Ovary (tissue), 9 donors: ENCODE data around the gene FBXL7. TPM values are rescaled to one million over a fixed set of nuclear protein-coding genes. Genes with fewer than 3 reads are reported as not detected.

Experiments
- DNase-seq, 5 donors: peaks; one replicate each; pipeline ENCODE4 v3.0.0-alpha.2; 2019 to 2020
- H3K27ac ChIP-seq, 2 donors: fragments of 200-600 bp; one replicate each; pipeline versions ENCODE4 v1.5.1 to v1.8.0; 2019 to 2022
- H3K27me3 ChIP-seq: fragments of 200-600 bp; one replicate; pipeline ENCODE4 v1.8.0; 2022
- H3K36me3 ChIP-seq: fragments of 200-600 bp; sonication (generic); one replicate; pipeline ENCODE4 v1.5.1; 2019
- H3K4me1 ChIP-seq: one replicate; pipeline ENCODE4 v1.8.1; 2013; ENCODE audit warnings: mild to moderate bottlenecking, moderate library complexity; ENCODE audit not compliant: insufficient read depth
- H3K4me3 ChIP-seq: fragments of 200-600 bp; sonication (generic); one replicate; pipeline ENCODE4 v1.5.1; 2017
- H3K9me3 ChIP-seq, 2 donors: fragments of 200-600 bp in 1 of 2; sonication (generic) in 1 of 2; one replicate each; pipeline versions ENCODE4 v1.5.1 to v1.8.1; 2013 to 2019; ENCODE audit warnings: mild to moderate bottlenecking in 1 of 2, moderate library complexity in 1 of 2
- CTCF ChIP-seq, 3 donors: fragments of 450-650 bp in 2 of 3; fragments of 200-600 bp in 1 of 3; IDR thresholded peaks; one replicate each; pipeline versions ENCODE4 v1.5.1 to v1.8.0; 2016 to 2022; ENCODE audit warnings: antibody characterized with exemption in 3 of 3, mild to moderate bottlenecking in 1 of 3
- EP300 ChIP-seq: sonication (generic); formaldehyde crosslinking; IDR thresholded peaks from one replicate; pipeline ENCODE4 v1.6.1; 2017; ENCODE audit warnings: antibody characterized with exemption
- POLR2A ChIP-seq: fragments of 450-650 bp; IDR thresholded peaks from one replicate; pipeline ENCODE4 v1.6.1; 2017; ENCODE audit warnings: antibody characterized with exemption, mild to moderate bottlenecking, moderate library complexity
- WGBS, 3 donors: extraction: QIAGEN DNeasy Blood & Tissue Kit in 1 of 3; methylation state at CpG; one replicate each; pipeline versions ENCODE4 v1.1.5 to v1.1.7; 2013 to 2017; 5-methylcytosine and 5-hydroxymethylcytosine counted together
- intact Hi-C, 4 donors: fragments of 100-400 bp; cut with DNase I; formaldehyde crosslinking; loops; one replicate each; pipeline versions ENCODE4 v1.11.0 to v1.15.1; 2022 to 2023
- polyA plus RNA-seq, 2 donors: library from polyadenylated mRNA; stranded (reverse); fragments of 200-250 nt in 1 of 2; fragments of 350-450 nt in 1 of 2; fragmentation: Illumina TruSeq in 1 of 2; extraction: RNeasy Lipid Tissue Mini Kit (QIAGEN cat#74804) in 1 of 2; gene quantifications; one replicate each; pipeline ENCODE4 v1.2.3, GENCODE V29; 2013 to 2014
- total RNA-seq, 7 donors: library from RNA; depleted of rRNA in 2 of 7; stranded (reverse); fragments of >200 nt in 2 of 7; fragmentation: NEBNext Ultra II Directional in 3 of 7; extraction: Animal tissue kit (Norgen Biotek cat#: 25700) in 3 of 7; gene quantifications; one replicate each; pipeline versions ENCODE4 v1.1.0 to v1.2.4, GENCODE V29; 2016 to 2023
- donor health status: DM: no; HTN: no; CAD: no; lungs with moderate emphysema.
- donor health status: DM: no; HTN: no; CAD: no.
- donor health status: Bipolar disorder and iron deficiency.
- donor health status: DM: yes; HTN: yes; CAD: no.
- donor health status: DM: no; HTN: no; CAD: no.
- donor health status: DM: yes; HTN: yes; CAD: no.

The FBXL7 gene
- total and polyA plus RNA-seq, 9 donors, result 21.1 to 40.9 (median 29.2) TPM

- 94 to 99% (median 97%) methylated on average over 4 of the region's 4 CpGs for WGBS, 3 donors
- no peak overlapping the region for H3K27ac ChIP-seq
Observed at GRCh38 chr5:15634591-15635288, 134.8 kb downstream of the FBXL7 start.

GRCh38 chr5:15635289-15635616 lies 135.3 kb downstream of the FBXL7 start:
- 85 to 96% (median 89%) methylated on average over 1 of the region's 1 CpG for WGBS, 3 donors
- no peak overlapping the region for H3K27ac ChIP-seq
- H3K36me3 ChIP-seq, result no peaks in the 10 kb centered on the region
- no peaks in the 10 kb centered on the region for H3K9me3 ChIP-seq
- peaks cover 4% of the 10 kb centered on the region for H3K4me1 ChIP-seq
- intact Hi-C loops, result no loop called here
- no peak overlapping the region for H3K4me3 ChIP-seq
- TF ChIP-seq CTCF (IDR thresholded peaks at IDR 0.05), result no peak
- no peak for TF ChIP-seq EP300
- no peak for TF ChIP-seq POLR2A
- no peaks in the 10 kb centered on the region for H3K27me3 ChIP-seq
- DNase-seq, result no peak

More at GRCh38 chr5:15634591-15635288, 134.8 kb downstream of the FBXL7 start:
- Histone ChIP-seq H3K4me1 (peaks cover 4% of the 10 kb centered on the region), H3K36me3 (no peaks in the 10 kb centered on the region), H3K27me3 (no peaks in the 10 kb centered on the region), H3K4me3 (no peak overlapping the region), H3K9me3 (no peaks in the 10 kb centered on the region)
- no peak for TF ChIP-seq POLR2A
- no peak for TF ChIP-seq EP300
- no peak for TF ChIP-seq CTCF (IDR thresholded peaks at IDR 0.05)
- no peak for DNase-seq
- intact Hi-C loops, result no loop called here

- Histone ChIP-seq H3K9me3 (no peaks in the 10 kb centered on the region), H3K4me1 (peaks cover 6% of the 10 kb centered on the region), H3K4me3 (no peak overlapping the region), H3K27me3 (no peaks in the 10 kb centered on the region), H3K36me3 (no peaks in the 10 kb centered on the region), H3K27ac (no peak overlapping the region)
- TF ChIP-seq EP300, result no peak
- TF ChIP-seq CTCF (IDR thresholded peaks at IDR 0.05), result no peak
- no peak for TF ChIP-seq POLR2A
- WGBS, 3 donors, result 94 to 100% (median 100%) methylated on average over 1 of the region's 1 CpG
- intact Hi-C loops, result no loop called here
- DNase-seq, result no peak
Observed at GRCh38 chr5:15637345-15637744, 137.4 kb downstream of the FBXL7 start.

- intact Hi-C loops, result no loop called here
- Histone ChIP-seq H3K9me3 (no peaks in the 10 kb centered on the region), H3K27me3 (no peaks in the 10 kb centered on the region), H3K4me1 (peaks cover 9% of the 10 kb centered on the region), H3K4me3 (no peak overlapping the region), H3K36me3 (no peaks in the 10 kb centered on the region), H3K27ac (no peak overlapping the region)
- TF ChIP-seq EP300, result no peak
- TF ChIP-seq POLR2A, result no peak
- TF ChIP-seq CTCF (IDR thresholded peaks at IDR 0.05), result no peak
- WGBS, 3 donors, result 85 to 94% (median 91%) methylated on average over 2 of the region's 2 CpGs
- no peak for DNase-seq
Observed at GRCh38 chr5:15637886-15638285, 137.9 kb downstream of the FBXL7 start.
